ENCODE data around the gene CPEB4.

- TF ChIP-seq USF1 (CRISPR knock-in tag; IDR thresholded peaks at IDR 0.05) (no peak), NFIC (IDR thresholded peaks at IDR 0.05) (no peak), FOS (IDR thresholded peaks at IDR 0.05; ENCODE audit: extremely low read depth, insufficient read length) (no peak), POLR2AphosphoS5 (IDR thresholded peaks at IDR 0.05; ENCODE audit: control insufficient read depth, insufficient read depth, low read depth, low read length) (no peak), SP1 (CRISPR knock-in tag; IDR thresholded peaks at IDR 0.05) (no peak), GABPA (tag; conservative IDR thresholded peaks at IDR 0.05; ENCODE audit: low read depth) (no peak), IRF1 (CRISPR knock-in tag; IDR thresholded peaks at IDR 0.05; ENCODE audit: borderline replicate concordance) (no peak), NFRKB (IDR thresholded peaks at IDR 0.05; ENCODE audit: low read depth) (no peak)
Measured at GRCh38 chr5:173944511-173944910, 56.4 kb downstream of the CPEB4 start.
